PC-9 (cell line): ENCODE data around the gene CLDND2.

Source experiments
- EZH2 ChIP-seq: fragments of 200-600 bp; sonication (generic); IDR thresholded peaks from 2 replicates; pipeline ENCODE4 v1.8.0; 2017; ENCODE audit warnings: antibody characterized with exemption, low read depth
- TF ChIP-seq, protein P1 (sequence below): fragments of 200-600 bp; sonication (generic); conservative IDR thresholded peaks from 2 replicates; pipeline ENCODE4 v1.6.1; 2017; ENCODE audit warnings: mixed run types, antibody characterized with exemption, mild to moderate bottlenecking, moderate library complexity

DNA sequence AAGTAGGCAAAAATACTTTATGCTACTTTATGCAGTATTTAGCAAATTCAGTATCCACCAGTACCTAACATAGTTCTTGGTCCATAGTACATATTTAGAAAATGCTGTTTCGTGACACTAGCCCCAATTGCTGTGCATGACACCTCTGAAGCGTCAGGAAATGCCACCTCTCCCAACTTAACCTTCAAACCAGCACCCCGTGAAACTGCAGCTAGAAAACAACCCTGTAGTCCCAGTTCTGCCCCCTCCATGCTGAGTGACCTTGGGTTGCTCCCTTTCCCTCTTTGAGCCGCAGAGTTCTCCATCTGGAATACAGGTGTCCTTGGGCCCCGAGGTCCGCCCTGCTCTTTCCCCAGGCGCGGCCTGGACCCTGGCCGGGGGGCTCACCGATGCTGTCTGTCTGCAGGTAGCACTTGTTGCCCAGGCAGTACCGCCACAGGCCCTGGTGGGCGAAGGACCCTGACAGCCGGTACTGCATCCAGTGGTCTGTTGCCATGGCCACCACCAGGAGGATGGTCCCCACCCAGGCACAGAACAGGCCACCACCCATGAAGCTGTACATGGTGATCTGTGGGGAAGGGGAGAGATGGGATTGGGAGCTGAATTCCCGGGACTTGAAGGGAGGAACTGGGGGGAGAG is 18.2 kb upstream of the CLDND2 start:
- TF ChIP-seq, protein P1, sequence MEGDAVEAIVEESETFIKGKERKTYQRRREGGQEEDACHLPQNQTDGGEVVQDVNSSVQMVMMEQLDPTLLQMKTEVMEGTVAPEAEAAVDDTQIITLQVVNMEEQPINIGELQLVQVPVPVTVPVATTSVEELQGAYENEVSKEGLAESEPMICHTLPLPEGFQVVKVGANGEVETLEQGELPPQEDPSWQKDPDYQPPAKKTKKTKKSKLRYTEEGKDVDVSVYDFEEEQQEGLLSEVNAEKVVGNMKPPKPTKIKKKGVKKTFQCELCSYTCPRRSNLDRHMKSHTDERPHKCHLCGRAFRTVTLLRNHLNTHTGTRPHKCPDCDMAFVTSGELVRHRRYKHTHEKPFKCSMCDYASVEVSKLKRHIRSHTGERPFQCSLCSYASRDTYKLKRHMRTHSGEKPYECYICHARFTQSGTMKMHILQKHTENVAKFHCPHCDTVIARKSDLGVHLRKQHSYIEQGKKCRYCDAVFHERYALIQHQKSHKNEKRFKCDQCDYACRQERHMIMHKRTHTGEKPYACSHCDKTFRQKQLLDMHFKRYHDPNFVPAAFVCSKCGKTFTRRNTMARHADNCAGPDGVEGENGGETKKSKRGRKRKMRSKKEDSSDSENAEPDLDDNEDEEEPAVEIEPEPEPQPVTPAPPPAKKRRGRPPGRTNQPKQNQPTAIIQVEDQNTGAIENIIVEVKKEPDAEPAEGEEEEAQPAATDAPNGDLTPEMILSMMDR: no peak
- TF ChIP-seq EZH2: no peak
